PC-3 (cell line): ENCODE results near the gene ARL6IP4. TPM values are rescaled to one million over a fixed set of nuclear protein-coding genes. Genes with fewer than 3 reads are reported as not detected.

Experiments
- ATAC-seq: fragments of 200-7000 bp; cut with Tn5 transposase; 2 replicates; pipeline ENCODE4 v1.9.1; 2020; ENCODE audit warnings: mild to moderate bottlenecking, moderate library complexity
- BruUV-seq: library from RNA; stranded (reverse); fragments of 400-500 nt; replicated peaks from 2 replicates; lab custom pipeline; 2021; lab: Mats Ljungman, UMichigan
- CTCF ChIA-PET: fragments of 300-600 bp; sonication (Branson Sonifier 250); formaldehyde crosslinking; loops from one replicate; lab custom pipeline; 2022; ENCODE audit warnings: antibody characterized with exemption; lab: Charles Lee
- POLR2A ChIA-PET: fragments of 300-600 bp; sonication (Branson Sonifier 250); formaldehyde crosslinking; loops from one replicate; lab custom pipeline; 2022; ENCODE audit warnings: antibody characterized with exemption; ENCODE audit not compliant: unreplicated experiment; lab: Charles Lee
- DNase-seq: peaks from one replicate; pipeline ENCODE4 v3.0.0-alpha.2; 2015
- H2AFZ ChIP-seq: fragments of 300-600 bp; sonication (generic); 2 replicates; pipeline ENCODE4 v1.6.0; 2016; ENCODE audit warnings: antibody characterized with exemption, low read length
- H3F3A ChIP-seq: fragments of 300-600 bp; sonication (generic); one replicate; pipeline ENCODE4 v1.6.0; 2017; ENCODE audit warnings: antibody characterized with exemption, low read length, control low read depth, mild to moderate bottlenecking; ENCODE audit not compliant: unreplicated experiment
- H3K27ac ChIP-seq: fragments of 300-600 bp; sonication (generic); 2 replicates; pipeline ENCODE4 v1.5.1; 2016; ENCODE audit warnings: mild to moderate bottlenecking, low read length
- H3K27me3 ChIP-seq: fragments of 300-600 bp; sonication (generic); 2 replicates; pipeline ENCODE4 v1.6.1; 2016; ENCODE audit warnings: low read length, mixed read lengths
- H3K36me3 ChIP-seq: fragments of 300-600 bp; sonication (generic); 2 replicates; pipeline ENCODE4 v1.6.1; 2016; ENCODE audit warnings: low read depth, mixed run types, low read length, mixed read lengths
- H3K4me1 ChIP-seq: fragments of 300-600 bp; sonication (generic); 2 replicates; pipeline ENCODE4 v1.5.1; 2016; ENCODE audit warnings: low read length; ENCODE audit not compliant: insufficient read depth
- H3K4me2 ChIP-seq: fragments of 300-600 bp; sonication (generic); 2 replicates; pipeline ENCODE4 v1.6.0; 2016; ENCODE audit warnings: low read length
- H3K4me3 ChIP-seq: fragments of 300-600 bp; sonication (generic); 2 replicates; pipeline ENCODE4 v1.5.1; 2016; ENCODE audit warnings: mild to moderate bottlenecking, low read length, mixed read lengths
- H3K79me2 ChIP-seq: fragments of 300-600 bp; sonication (generic); 2 replicates; pipeline ENCODE4 v1.6.1; 2017; ENCODE audit warnings: low read length, mixed read lengths
- H3K9ac ChIP-seq: fragments of 300-600 bp; sonication (generic); 2 replicates; pipeline ENCODE4 v1.6.0; 2016; ENCODE audit warnings: mild to moderate bottlenecking, low read length
- H3K9me2 ChIP-seq: fragments of 300-600 bp; sonication (generic); replicated peaks from 2 replicates; pipeline ENCODE4 v1.6.1; 2016; ENCODE audit warnings: mixed run types, low read length, mixed read lengths
- H3K9me3 ChIP-seq: fragments of 300-600 bp; sonication (generic); 2 replicates; pipeline ENCODE4 v1.6.1; 2016; ENCODE audit warnings: low read length, mixed read lengths
- H4K20me1 ChIP-seq: fragments of 300-600 bp; sonication (generic); 2 replicates; pipeline ENCODE4 v1.6.1; 2016; ENCODE audit warnings: low read length, mixed read lengths
- EZH2 ChIP-seq: fragments of 300-600 bp; sonication (generic); IDR thresholded peaks from one replicate; pipeline ENCODE4 v1.6.1; 2017; ENCODE audit warnings: antibody characterized with exemption, mild to moderate bottlenecking, low read length; ENCODE audit not compliant: unreplicated experiment
- EZH2phosphoT487 ChIP-seq: fragments of 300-600 bp; sonication (generic); IDR thresholded peaks from 2 replicates; pipeline ENCODE4 v1.6.1; 2018; ENCODE audit warnings: mild to moderate bottlenecking, antibody characterized with exemption, low read length, borderline replicate concordance
- intact Hi-C: fragments of 100-400 bp; cut with micrococcal nuclease; formaldehyde crosslinking; loops from 2 replicates; pipeline ENCODE4 v1.9.0; 2023
- total RNA-seq: library from RNA; depleted of rRNA; stranded (reverse); fragments of >200 nt; gene quantifications from 2 replicates; pipeline ENCODE4 v1.2.3, GENCODE V29; 2014
- TF ChIP-seq, protein P1 (sequence below): fragments of 300-600 bp; sonication (generic); conservative IDR thresholded peaks from 2 replicates; pipeline ENCODE4 v1.5.1; 2017; ENCODE audit warnings: antibody characterized with exemption, low read depth, mild to moderate bottlenecking, low read length

The ARL6IP4 gene
- total RNA-seq, 1 experiment from 2014 or later, result 363 TPM

DNA sequence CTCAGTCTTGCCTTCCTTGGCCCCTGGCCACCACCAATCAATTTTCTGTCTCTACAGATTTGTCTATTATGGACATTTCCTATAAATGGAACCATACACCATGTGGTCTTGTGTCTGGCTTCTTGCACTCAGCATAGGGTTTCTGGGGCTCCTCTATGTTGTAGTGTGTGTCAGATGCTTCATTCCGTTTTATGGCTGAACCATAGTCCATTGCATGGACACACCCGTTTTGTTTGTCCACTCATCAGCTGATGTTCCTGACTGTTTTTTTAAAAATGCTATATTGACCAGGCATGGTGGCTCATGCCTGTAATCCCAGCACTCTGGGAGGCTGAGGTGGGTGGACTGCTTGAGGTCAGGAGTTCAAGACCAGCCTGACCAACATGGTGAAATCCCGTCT is 21.0 kb downstream of the ARL6IP4 start:
- no peak for DNase-seq
- no peak for ATAC-seq
- H3K9me3 ChIP-seq, result no peaks in the 10 kb centered on the region
- H2AFZ ChIP-seq, result no peak overlapping the region
- H3K9me2 ChIP-seq, result no peaks in the 10 kb centered on the region
- no peaks in the 10 kb centered on the region for H3K79me2 ChIP-seq
- H3K4me3 ChIP-seq, result no peak overlapping the region
- H3K4me1 ChIP-seq, result no peaks in the 10 kb centered on the region
- BruUV-seq, result no TSS peak
- intact Hi-C loops, result no loop called here
- no peaks in the 10 kb centered on the region for H3K36me3 ChIP-seq
- H3K4me2 ChIP-seq, result no peak overlapping the region
- TF ChIP-seq EZH2, result no peak
- TF ChIP-seq EZH2phosphoT487, result no peak
- TF ChIP-seq, protein P1, sequence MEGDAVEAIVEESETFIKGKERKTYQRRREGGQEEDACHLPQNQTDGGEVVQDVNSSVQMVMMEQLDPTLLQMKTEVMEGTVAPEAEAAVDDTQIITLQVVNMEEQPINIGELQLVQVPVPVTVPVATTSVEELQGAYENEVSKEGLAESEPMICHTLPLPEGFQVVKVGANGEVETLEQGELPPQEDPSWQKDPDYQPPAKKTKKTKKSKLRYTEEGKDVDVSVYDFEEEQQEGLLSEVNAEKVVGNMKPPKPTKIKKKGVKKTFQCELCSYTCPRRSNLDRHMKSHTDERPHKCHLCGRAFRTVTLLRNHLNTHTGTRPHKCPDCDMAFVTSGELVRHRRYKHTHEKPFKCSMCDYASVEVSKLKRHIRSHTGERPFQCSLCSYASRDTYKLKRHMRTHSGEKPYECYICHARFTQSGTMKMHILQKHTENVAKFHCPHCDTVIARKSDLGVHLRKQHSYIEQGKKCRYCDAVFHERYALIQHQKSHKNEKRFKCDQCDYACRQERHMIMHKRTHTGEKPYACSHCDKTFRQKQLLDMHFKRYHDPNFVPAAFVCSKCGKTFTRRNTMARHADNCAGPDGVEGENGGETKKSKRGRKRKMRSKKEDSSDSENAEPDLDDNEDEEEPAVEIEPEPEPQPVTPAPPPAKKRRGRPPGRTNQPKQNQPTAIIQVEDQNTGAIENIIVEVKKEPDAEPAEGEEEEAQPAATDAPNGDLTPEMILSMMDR, result no peak
- H4K20me1 ChIP-seq, result no peaks in the 10 kb centered on the region
- ChIA-PET POLR2A (no interaction called here), CTCF (no interaction called here)
- H3K9ac ChIP-seq, result no peak overlapping the region
- H3F3A ChIP-seq, result no peaks in the 10 kb centered on the region
- no peaks in the 10 kb centered on the region for H3K27me3 ChIP-seq
- H3K27ac ChIP-seq, result no peak overlapping the region

DNA sequence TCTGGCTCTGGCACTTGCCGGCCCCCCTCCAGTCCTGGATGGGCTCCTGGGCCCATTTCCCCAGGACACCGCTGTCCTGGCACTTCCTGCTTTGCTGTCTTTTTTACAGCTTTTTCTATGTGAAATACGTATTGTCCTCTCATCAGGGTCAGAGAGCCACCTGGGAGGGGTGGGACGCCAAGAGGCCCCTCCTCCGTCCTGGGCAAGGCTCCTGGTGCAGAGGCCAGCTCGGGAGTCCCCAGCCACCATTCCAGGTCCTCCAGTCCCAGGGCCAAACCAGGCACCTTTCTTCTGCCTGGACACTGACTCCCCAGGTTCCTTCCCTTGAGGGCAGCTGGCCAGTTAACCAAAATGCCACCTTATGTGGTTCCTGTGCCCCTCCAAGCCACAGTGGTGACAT is 22.8 kb downstream of the ARL6IP4 start:
- TF ChIP-seq EZH2phosphoT487 (no peak), EZH2 (no peak)
- TF ChIP-seq, protein P1, result no peak
- Histone ChIP-seq H3K9me2 (no peaks in the 10 kb centered on the region), H3K27me3 (no peaks in the 10 kb centered on the region), H3K4me2 (no peak overlapping the region), H3K9ac (no peak overlapping the region), H3K36me3 (no peaks in the 10 kb centered on the region), H3K4me1 (no peaks in the 10 kb centered on the region), H4K20me1 (no peaks in the 10 kb centered on the region), H3K9me3 (no peaks in the 10 kb centered on the region), H3K4me3 (no peak overlapping the region), H2AFZ (no peak overlapping the region), H3F3A (no peaks in the 10 kb centered on the region), H3K79me2 (no peaks in the 10 kb centered on the region), H3K27ac (no peak overlapping the region)
- no peak for DNase-seq
- BruUV-seq, result no TSS peak
- no peak for ATAC-seq
- CTCF ChIA-PET, result no interaction called here
- POLR2A ChIA-PET, result no interaction called here
- intact Hi-C loops, result no loop called here

DNA sequence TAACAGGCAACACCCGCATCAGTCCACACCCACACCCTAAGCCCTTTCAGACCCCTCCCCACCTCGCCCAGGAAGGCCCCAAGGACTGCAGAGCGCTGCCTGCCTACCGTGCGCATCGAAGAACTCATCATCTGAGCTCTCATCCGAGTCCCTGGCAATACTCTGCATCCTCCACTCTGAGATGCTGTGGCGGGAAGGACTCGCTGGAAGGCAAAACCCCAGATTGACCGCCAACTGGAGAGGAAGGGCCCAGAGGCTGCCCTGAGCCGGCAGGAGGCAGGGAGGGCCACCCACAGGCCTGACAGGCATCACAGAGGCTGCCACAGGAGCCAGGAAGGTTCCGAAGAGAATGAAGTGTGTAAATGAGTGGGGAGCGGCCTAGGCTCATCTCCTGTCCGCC is 23.8 kb downstream of the ARL6IP4 start:
- Histone ChIP-seq H3K4me3 (no peak overlapping the region), H4K20me1 (no peaks in the 10 kb centered on the region), H3K27me3 (no peaks in the 10 kb centered on the region), H3K9ac (no peak overlapping the region), H2AFZ (no peak overlapping the region), H3F3A (no peaks in the 10 kb centered on the region), H3K9me3 (no peaks in the 10 kb centered on the region), H3K36me3 (no peaks in the 10 kb centered on the region), H3K9me2 (no peaks in the 10 kb centered on the region), H3K79me2 (no peaks in the 10 kb centered on the region), H3K4me2 (no peak overlapping the region), H3K27ac (no peak overlapping the region), H3K4me1 (no peaks in the 10 kb centered on the region)
- ChIA-PET POLR2A (no interaction called here), CTCF (no interaction called here)
- intact Hi-C loops, result no loop called here
- no peak for ATAC-seq
- TF ChIP-seq EZH2, result no peak
- TF ChIP-seq EZH2phosphoT487, result no peak
- TF ChIP-seq, protein P1, result no peak
- BruUV-seq, result no TSS peak
- DNase-seq, result no peak
